ENCODE measurements around the gene RNF141. TPM values are rescaled to one million over a fixed set of nuclear protein-coding genes. Genes with fewer than 3 reads are reported as not detected.
A peak's percentile ranks its signal among the peaks of the same experiment; 100 is the strongest.

Gene RNF141
- 32.2 TPM for polyA plus RNA-seq (2013, experiment 1 of 2; ENCODE audit: insufficient read length)
- 42.1 TPM for polyA plus RNA-seq (2013, experiment 2 of 2; ENCODE audit: insufficient read length)

GRCh38 chr11:10540915-10541560 is at the start of gene RNF141:
Gene RNF141, minus strand, starts transcription at chr11:10541187. Its CDS starts 7,029 bp downstream, at chr11:10534158.
- DNase-seq: peak; percentile 91

GRCh38 chr11:10590218-10590915 is 49.4 kb upstream of the RNF141 start:
- no peak for DNase-seq

- no peak for DNase-seq
Observed at GRCh38 chr11:10588904-10589303, 47.9 kb upstream of the RNF141 start.

- DNase-seq: no peak
Observed at GRCh38 chr11:10587995-10588394, 47.0 kb upstream of the RNF141 start.

GRCh38 chr11:10587388-10587787 is 46.4 kb upstream of the RNF141 start:
- DNase-seq: peak; percentile 53

- DNase-seq: no peak
Observed at GRCh38 chr11:10584071-10584501, 43.1 kb upstream of the RNF141 start.

- no peak for DNase-seq
Observed at GRCh38 chr11:10581481-10582019, 40.6 kb upstream of the RNF141 start.

GRCh38 chr11:10580623-10581022 is 39.6 kb upstream of the RNF141 start:
- no peak for DNase-seq

GRCh38 chr11:10579700-10580099 is 38.7 kb upstream of the RNF141 start:
- no peak for DNase-seq

- no peak for DNase-seq
Observed at GRCh38 chr11:10576035-10576398, 35.0 kb upstream of the RNF141 start.

- peak; percentile 55 for DNase-seq
Observed at GRCh38 chr11:10575346-10576034, 34.5 kb upstream of the RNF141 start.

- DNase-seq: no peak
Observed at GRCh38 chr11:10573556-10573955, 32.6 kb upstream of the RNF141 start.

GRCh38 chr11:10573028-10573427 is 32.0 kb upstream of the RNF141 start:
- DNase-seq: no peak

GRCh38 chr11:10572533-10572932 is 31.5 kb upstream of the RNF141 start:
- DNase-seq: no peak

- no peak for DNase-seq
Observed at GRCh38 chr11:10568486-10568941, 27.5 kb upstream of the RNF141 start, which contains the start of gene LYVE1. Gene LYVE1, minus strand, starts transcription at chr11:10568665. Its CDS starts 133 bp downstream, at chr11:10568532.

GRCh38 chr11:10567446-10567845 is 26.5 kb upstream of the RNF141 start:
- DNase-seq: peak; percentile 35

GRCh38 chr11:10566257-10566957 is 25.4 kb upstream of the RNF141 start:
- no peak for DNase-seq

- DNase-seq: no peak
Observed at GRCh38 chr11:10565493-10565892, 24.5 kb upstream of the RNF141 start.

- peak; percentile 37 for DNase-seq
Observed at GRCh38 chr11:10564696-10565318, 23.8 kb upstream of the RNF141 start.

- no peak for DNase-seq
Observed at GRCh38 chr11:10564030-10564429, 23.0 kb upstream of the RNF141 start.

- DNase-seq: no peak
Observed at GRCh38 chr11:10561947-10562346, 21.0 kb upstream of the RNF141 start.

Measured in fibroblast of skin of back (primary cell).